GM12872 (cell line): ENCODE data around the gene MRPL12.

Experiments
- CTCF ChIP-seq: IDR thresholded peaks from 3 replicates; pipeline ENCODE4 v1.5.1; 2011; ENCODE audit warnings: low read depth, mild to moderate bottlenecking, low read length, moderate library complexity; ENCODE audit not compliant: insufficient read depth

Gene MRPL12

GRCh38 chr17:81702934-81703746 is at the start of gene MRPL12:
MRPL12 (plus strand) TSS chr17:81703367; CDS start chr17:81703502, 135 bp downstream.
- TF ChIP-seq CTCF = no peak

DNA sequence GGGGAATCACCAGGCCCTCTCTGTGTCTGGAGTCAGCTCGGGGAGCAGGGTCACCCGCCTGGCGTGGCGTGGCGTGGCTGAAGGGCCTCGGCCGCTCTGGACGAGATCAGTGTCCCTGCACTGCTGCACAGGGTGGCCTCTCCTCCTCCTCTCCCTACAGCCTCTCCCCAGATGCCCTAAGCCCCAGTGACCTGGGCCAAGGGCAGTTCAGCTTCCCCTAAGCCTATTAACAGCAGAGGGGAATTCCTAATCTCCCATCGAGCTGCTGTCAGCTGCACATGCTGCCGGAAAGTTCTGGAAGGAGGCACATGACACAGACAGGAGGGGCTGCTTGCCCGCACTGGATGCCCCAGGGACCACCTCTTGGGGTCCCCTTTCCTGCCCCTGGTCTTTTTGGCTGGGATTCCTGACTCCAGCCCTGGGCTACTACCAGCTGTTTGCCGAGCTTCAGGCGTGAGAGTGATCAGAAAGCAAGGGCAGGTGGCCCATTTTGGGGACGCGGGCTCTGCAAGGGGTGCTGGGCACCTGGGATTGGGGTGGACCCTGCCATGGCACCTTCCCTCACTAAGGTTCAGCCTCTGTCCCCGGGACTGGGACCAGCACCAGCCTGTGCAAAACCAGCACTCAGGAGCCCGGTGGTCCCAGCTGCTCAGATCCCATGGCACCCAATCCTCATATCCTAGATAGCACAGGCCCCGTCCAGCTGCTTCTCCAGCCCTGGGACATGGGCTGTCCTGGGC is 47.6 kb upstream of the MRPL12 start:
- TF ChIP-seq CTCF = no peak

DNA sequence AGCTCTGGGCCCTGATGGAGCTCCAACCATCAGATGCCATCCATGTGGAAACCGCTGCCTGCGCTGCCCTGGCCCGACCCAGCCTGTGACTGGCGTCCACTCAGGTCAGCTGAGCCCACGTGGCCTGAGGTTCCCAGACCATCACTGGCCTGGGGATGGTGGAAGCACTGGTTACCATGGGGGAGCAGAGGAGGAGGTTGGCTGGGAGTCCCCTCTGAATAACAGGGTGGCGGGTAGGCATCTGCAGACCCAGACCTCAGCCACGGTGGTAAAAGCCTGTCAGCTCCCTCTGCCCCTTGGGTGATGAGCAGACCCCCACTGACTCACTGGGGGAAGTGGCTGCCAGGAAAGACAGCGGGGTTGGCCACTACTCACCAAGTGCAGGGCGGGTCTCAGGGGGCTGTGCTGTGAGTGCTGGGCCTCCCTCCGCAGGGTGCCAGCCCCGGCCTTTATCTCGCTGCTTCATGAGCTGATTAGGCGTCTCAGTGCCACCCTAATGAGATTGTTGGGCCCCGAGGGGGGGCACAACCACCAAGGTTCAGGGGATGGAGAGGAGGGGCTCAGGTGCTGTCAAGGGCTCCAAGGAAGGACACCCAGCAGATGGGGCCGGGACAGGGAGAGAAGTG is 46.9 kb upstream of the MRPL12 start, which contains the start of gene PDE6G:
Gene PDE6G, minus strand, starts transcription at position 425 of the 626 bp plus-strand sequence. CDS start 3,237 bp downstream, outside the sequence.
- TF ChIP-seq CTCF = no peak

- no peak for TF ChIP-seq CTCF
Observed at GRCh38 chr17:81656835-81657234, 46.3 kb upstream of the MRPL12 start.

GRCh38 chr17:81659038-81659437 is 44.1 kb upstream of the MRPL12 start:
- TF ChIP-seq CTCF = no peak

DNA sequence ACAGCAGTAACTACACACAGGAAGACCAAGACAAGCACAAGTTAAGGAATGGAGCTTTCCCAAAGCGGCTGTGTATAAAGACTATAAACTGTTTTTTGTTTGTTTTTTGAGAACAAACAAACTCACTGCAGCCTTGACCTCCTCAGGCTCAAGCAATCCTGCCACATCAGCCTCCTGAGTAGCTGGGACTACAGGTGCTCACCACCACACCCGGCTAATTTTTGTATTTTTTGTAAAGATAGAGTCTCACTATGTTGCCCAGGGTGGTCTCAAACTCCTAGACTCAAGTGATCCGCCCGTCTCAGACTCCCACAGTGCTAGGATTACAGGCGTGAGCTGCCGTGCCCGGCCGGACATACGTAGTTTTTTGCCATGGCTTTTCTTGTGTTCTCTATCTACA is 42.7 kb upstream of the MRPL12 start:
- TF ChIP-seq CTCF = no peak

GRCh38 chr17:81662002-81662401 is 41.2 kb upstream of the MRPL12 start:
- no peak for TF ChIP-seq CTCF
